ENCODE data around the gene TF. TPM values are rescaled to one million over a fixed set of nuclear protein-coding genes. Genes with fewer than 3 reads are reported as not detected.
A peak's percentile ranks its signal among the peaks of the same experiment; 100 is the strongest.

The TF gene
- total RNA-seq, 4 donors from 2014 or later = 1.4 to 11.4 (median 6.0) TPM

- H3K27ac ChIP-seq = no peak overlapping the region
- peaks cover 0 to 7% (median 0%) of the 10 kb centered on the region in 4 donors for H3K4me1 ChIP-seq
- WGBS, 2 donors = 52 to 61% methylated on average over 6 of the region's 6 CpGs
- no peaks in the 10 kb centered on the region for H3K27me3 ChIP-seq
- no peak for TF ChIP-seq POLR2A (IDR thresholded peaks at IDR 0.05)
- no peak for TF ChIP-seq CTCF (IDR thresholded peaks at IDR 0.05)
- TF ChIP-seq EP300 (IDR thresholded peaks at IDR 0.05) = peak in 1 of 2 donors; percentile 26
- DNase-seq (ENCODE audit: low spot score in 2 of 2) = peak in 1 of 2 donors; percentile 31
- H3K36me3 ChIP-seq = no peaks in the 10 kb centered on the region
- H3K9me3 ChIP-seq = no peaks in the 10 kb centered on the region
- no peak overlapping the region for H3K4me3 ChIP-seq
Measured at GRCh38 chr3:133763797-133764683, 17.8 kb downstream of the TF start.

GRCh38 chr3:133765256-133765655 is 19.1 kb downstream of the TF start:
- TF ChIP-seq POLR2A (IDR thresholded peaks at IDR 0.05) (no peak), CTCF (IDR thresholded peaks at IDR 0.05) (no peak), EP300 (IDR thresholded peaks at IDR 0.05) (no peak)
- Histone ChIP-seq H3K27ac (no peak overlapping the region), H3K9me3 (no peaks in the 10 kb centered on the region), H3K36me3 (peaks cover 0 to under 1% (median 0%) of the 10 kb centered on the region in 3 donors), H3K4me1 (peaks cover 0 to 7% (median 0%) of the 10 kb centered on the region in 4 donors), H3K4me3 (no peak overlapping the region), H3K27me3 (no peaks in the 10 kb centered on the region)
- DNase-seq (ENCODE audit: low spot score in 2 of 2) = no peak

GRCh38 chr3:133767607-133768006 is 21.4 kb downstream of the TF start:
- Histone ChIP-seq H3K4me3 (no peak overlapping the region), H3K4me1 (peaks cover 0 to 7% (median 0%) of the 10 kb centered on the region in 4 donors), H3K27me3 (no peaks in the 10 kb centered on the region), H3K36me3 (peaks cover 0 to 6% (median 0%) of the 10 kb centered on the region in 3 donors), H3K27ac (no peak overlapping the region), H3K9me3 (no peaks in the 10 kb centered on the region)
- WGBS, 2 donors = 76 to 81% methylated on average over 1 of the region's 1 CpG
- TF ChIP-seq CTCF (IDR thresholded peaks at IDR 0.05) (no peak), POLR2A (IDR thresholded peaks at IDR 0.05) (no peak), EP300 (IDR thresholded peaks at IDR 0.05) (no peak)
- no peak for DNase-seq (ENCODE audit: low spot score in 2 of 2)

- WGBS, 2 donors = 89 to 91% methylated on average over 3 of the region's 3 CpGs
- H3K9me3 ChIP-seq = no peaks in the 10 kb centered on the region
- TF ChIP-seq CTCF (IDR thresholded peaks at IDR 0.05) (no peak), POLR2A (IDR thresholded peaks at IDR 0.05) (no peak), EP300 (IDR thresholded peaks at IDR 0.05) (no peak)
- H3K4me1 ChIP-seq = peaks cover 0 to 1% (median 0%) of the 10 kb centered on the region in 4 donors
- no peaks in the 10 kb centered on the region for H3K27me3 ChIP-seq
- H3K36me3 ChIP-seq = peaks cover 0 to 6% (median 0%) of the 10 kb centered on the region in 3 donors
- DNase-seq (ENCODE audit: low spot score in 2 of 2) = no peak
- no peak overlapping the region for H3K27ac ChIP-seq
- no peak overlapping the region for H3K4me3 ChIP-seq
Measured at GRCh38 chr3:133769536-133769935, 23.3 kb downstream of the TF start.

GRCh38 chr3:133773732-133774131 is 27.5 kb downstream of the TF start:
- no peak for TF ChIP-seq EP300 (IDR thresholded peaks at IDR 0.05)
- no peak for TF ChIP-seq POLR2A (IDR thresholded peaks at IDR 0.05)
- TF ChIP-seq CTCF (IDR thresholded peaks at IDR 0.05) = no peak
- WGBS, 2 donors = 82 to 83% methylated on average over 3 of the region's 3 CpGs
- peaks cover 0 to 6% (median 0%) of the 10 kb centered on the region in 3 donors for H3K36me3 ChIP-seq
- no peak overlapping the region for H3K27ac ChIP-seq
- H3K27me3 ChIP-seq = no peaks in the 10 kb centered on the region
- no peak for DNase-seq (ENCODE audit: low spot score in 2 of 2)
- H3K4me3 ChIP-seq = no peak overlapping the region
- no peaks in the 10 kb centered on the region for H3K9me3 ChIP-seq
- H3K4me1 ChIP-seq = no peaks in the 10 kb centered on the region
